HUES48 (cell line): ENCODE measurements around the gene TLR10.

ENCODE experiments used
- H3K27ac ChIP-seq: one replicate; pipeline ENCODE4 v1.7.0; 2013; ENCODE audit warnings: low read depth, low read length, inconsistent platforms
- H3K27me3 ChIP-seq: 2 replicates; pipeline ENCODE4 v1.6.1; 2013; ENCODE audit warnings: mild to moderate bottlenecking, low read length; ENCODE audit not compliant: control insufficient read depth, insufficient read depth
- H3K36me3 ChIP-seq: 2 replicates; pipeline ENCODE4 v1.6.1; 2013; ENCODE audit warnings: low read length; ENCODE audit not compliant: control insufficient read depth, insufficient read depth
- H3K4me1 ChIP-seq: 2 replicates; pipeline ENCODE4 v1.6.1; 2013; ENCODE audit warnings: mild to moderate bottlenecking, low read length; ENCODE audit not compliant: control insufficient read depth, insufficient read depth
- H3K4me3 ChIP-seq: 2 replicates; pipeline ENCODE4 v1.5.1; 2013; ENCODE audit warnings: mild to moderate bottlenecking, low read depth, low read length
- H3K9ac ChIP-seq: 2 replicates; pipeline ENCODE4 v1.6.1; 2013; ENCODE audit warnings: mild to moderate bottlenecking, low read depth, low read length, moderate library complexity
- H3K9me3 ChIP-seq: 2 replicates; pipeline ENCODE4 v1.6.1; 2013; ENCODE audit warnings: low read length; ENCODE audit not compliant: control insufficient read depth, insufficient read depth

Gene TLR10

DNA sequence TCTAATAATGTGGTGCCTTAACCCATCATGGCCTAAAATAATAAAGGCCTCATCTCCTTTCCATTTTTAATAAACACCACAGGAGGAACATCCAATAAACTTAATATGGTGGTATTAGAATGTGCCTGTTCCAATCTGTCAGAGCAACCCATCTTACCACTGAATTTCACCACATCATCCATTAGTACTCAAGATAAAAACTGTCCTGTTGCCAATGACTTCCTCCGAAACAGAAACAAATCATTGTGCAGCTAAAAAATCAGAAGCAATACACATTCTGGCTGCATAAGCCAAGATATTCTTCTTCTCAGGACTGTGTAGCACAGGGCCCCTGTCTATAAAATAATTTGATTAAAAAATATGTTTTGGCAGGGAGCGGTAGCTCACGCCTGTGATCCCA lies 18.5 kb downstream of the TLR10 start:
- Histone ChIP-seq H3K27ac (no peak overlapping the region), H3K4me3 (no peak overlapping the region), H3K4me1 (no peaks in the 10 kb centered on the region), H3K9me3 (no peaks in the 10 kb centered on the region), H3K9ac (no peak overlapping the region), H3K36me3 (no peaks in the 10 kb centered on the region), H3K27me3 (no peaks in the 10 kb centered on the region)

DNA sequence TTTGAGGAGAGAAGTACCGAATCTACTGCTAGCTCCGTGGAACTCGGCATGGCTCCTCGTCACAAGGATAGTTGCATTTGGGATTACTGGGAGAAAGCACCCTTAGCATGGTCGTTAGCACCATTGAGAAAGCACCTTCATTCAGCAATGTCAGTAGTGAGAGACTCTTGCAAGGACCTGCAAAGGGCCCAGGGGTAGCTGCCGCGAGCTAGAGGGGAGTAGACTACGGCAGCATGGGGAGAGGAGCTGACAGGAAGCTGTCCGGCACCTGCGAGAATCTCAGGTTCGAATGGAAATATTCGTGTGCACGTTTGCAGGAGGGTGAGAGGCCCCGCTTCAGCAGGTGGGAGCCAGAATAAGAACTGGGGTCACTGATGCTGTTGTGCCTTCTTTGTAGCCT lies 20.2 kb downstream of the TLR10 start:
- Histone ChIP-seq H3K9ac (no peak overlapping the region), H3K36me3 (no peaks in the 10 kb centered on the region), H3K27me3 (no peaks in the 10 kb centered on the region), H3K9me3 (no peaks in the 10 kb centered on the region), H3K27ac (no peak overlapping the region), H3K4me1 (no peaks in the 10 kb centered on the region), H3K4me3 (no peak overlapping the region)

DNA sequence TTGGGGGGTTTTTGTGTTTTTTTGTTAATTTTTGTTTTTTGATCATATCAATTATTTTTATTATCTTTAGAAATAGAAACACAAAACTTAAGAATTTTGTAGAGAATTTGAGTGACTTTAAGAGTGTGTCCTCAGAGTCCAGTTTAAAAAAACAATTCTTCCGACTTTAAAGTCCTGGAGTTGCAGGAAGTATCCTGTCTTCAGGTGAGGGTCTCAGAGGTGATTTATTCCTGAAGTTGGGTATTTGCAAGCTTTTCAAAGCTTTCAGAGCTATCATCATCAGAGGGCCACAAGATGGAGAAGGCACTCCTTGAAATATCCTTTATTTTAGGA lies 23.0 kb downstream of the TLR10 start:
- Histone ChIP-seq H3K9ac (no peak overlapping the region), H3K27me3 (no peaks in the 10 kb centered on the region), H3K4me1 (no peaks in the 10 kb centered on the region), H3K36me3 (no peaks in the 10 kb centered on the region), H3K9me3 (no peaks in the 10 kb centered on the region), H3K27ac (no peak overlapping the region), H3K4me3 (no peak overlapping the region)

DNA sequence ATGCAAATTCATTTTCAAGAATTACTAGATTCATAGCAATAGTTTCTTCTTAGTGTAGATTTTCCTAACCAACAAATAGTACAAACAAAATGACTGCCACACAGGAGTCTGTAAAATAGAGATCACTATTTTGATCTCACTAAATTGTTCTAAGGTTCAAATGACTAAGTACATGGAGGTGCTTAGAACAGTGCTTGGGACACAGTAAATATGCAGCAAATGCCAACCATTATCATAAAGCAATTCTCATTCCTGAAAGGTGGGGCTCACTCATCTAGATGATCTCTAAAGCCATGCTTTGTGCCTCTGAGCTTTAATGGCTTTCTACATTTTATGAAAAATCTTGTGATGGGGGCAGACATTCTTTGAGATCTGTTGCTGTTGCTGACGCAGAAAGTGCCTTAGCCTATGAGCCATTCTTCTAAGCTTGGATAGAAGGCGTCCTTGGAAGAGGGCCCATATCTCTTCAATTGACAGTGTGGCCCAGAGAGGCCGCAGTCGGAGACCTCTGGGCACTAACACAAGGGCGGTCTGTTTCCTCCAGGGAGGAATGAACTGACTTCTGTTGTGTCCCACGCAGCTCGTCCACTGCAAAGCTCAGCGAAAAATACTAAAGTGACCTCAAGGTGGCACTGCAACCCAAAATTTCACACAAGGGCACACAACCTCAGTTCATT lies 23.5 kb downstream of the TLR10 start:
- Histone ChIP-seq H3K36me3 (no peaks in the 10 kb centered on the region), H3K4me3 (no peak overlapping the region), H3K4me1 (no peaks in the 10 kb centered on the region), H3K27me3 (no peaks in the 10 kb centered on the region), H3K27ac (no peak overlapping the region), H3K9me3 (no peaks in the 10 kb centered on the region), H3K9ac (no peak overlapping the region)

DNA sequence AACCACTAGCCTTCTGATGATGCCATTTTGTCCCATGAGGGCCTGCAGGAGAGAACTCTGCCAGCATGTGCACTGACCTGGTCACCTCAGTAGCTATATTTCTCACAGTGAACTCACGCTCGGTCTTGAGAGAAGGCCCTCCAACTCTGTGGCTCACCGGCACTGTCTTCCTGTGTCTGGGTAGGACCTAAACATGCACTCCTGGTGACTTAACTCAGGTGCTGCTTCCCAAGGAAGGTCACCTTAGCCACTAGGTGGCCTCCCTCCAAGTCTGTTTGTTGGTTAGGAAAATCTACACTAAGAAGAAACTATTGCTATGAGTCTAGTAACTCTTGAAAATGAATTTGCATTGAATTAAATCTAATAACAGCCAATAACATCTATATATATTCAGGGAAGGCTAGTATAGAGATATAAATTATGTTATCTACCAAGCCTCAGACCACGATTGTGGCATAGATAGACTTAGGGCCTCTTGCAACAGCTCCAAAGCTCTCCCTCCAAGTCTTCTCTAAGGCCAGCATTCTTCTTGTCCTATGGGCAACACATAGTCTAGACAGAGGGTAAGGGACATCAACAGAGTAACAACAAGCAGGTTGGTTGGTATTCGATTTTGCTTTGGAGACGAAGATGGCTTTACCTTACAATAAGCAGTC lies 24.7 kb downstream of the TLR10 start:
- no peak overlapping the region for H3K9ac ChIP-seq
- H3K36me3 ChIP-seq, result no peaks in the 10 kb centered on the region
- peaks cover 3% of the 10 kb centered on the region; the same call in 1 of the 2 replicates for H3K4me1 ChIP-seq
- no peaks in the 10 kb centered on the region for H3K27me3 ChIP-seq
- H3K27ac ChIP-seq, result no peak overlapping the region
- H3K9me3 ChIP-seq, result no peaks in the 10 kb centered on the region
- no peak overlapping the region for H3K4me3 ChIP-seq

DNA sequence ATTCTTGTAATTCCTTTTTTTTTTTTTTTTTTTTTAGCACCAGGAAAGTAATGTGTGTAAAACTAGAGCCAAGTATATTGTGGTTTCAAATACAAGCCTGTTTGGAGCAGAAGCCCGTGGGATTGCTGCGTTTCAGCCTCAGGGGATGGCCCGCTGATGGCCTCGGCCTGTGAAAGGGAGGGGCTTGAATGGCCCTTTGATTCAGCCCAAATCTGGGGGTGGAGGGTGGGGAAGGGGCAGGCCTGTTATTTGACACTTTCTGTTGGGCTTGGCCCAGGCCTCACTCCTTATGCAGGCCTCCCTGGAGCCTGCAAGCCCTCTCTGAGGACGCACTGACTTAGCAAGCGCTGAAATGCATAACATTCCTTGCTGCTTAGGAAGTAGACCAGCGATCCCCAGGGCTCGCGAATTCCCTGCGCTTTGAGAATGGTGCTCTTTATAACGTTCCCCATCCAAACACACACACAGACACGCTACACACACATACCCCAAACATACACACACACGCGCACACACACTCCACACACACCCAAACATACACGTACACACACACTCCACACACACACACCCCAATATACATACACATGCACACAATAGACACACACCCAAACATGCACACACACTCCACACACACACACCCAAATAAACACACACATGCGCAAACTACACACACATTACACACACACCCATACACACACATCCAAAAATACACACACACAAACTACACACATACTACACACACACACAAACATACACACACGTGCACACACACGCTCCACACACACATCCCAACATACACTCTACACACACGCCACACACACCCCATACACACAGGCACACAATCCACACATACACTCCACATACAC lies 29.6 kb downstream of the TLR10 start:
- peaks cover 10% of the 10 kb centered on the region for H3K4me1 ChIP-seq
- H3K36me3 ChIP-seq, result no peaks in the 10 kb centered on the region
- H3K9me3 ChIP-seq, result no peaks in the 10 kb centered on the region
- H3K27me3 ChIP-seq, result no peaks in the 10 kb centered on the region
- peak overlapping the region; percentile 35; the same call in 1 of the 2 replicates for H3K4me3 ChIP-seq
- peak overlapping the region; percentile 40 for H3K27ac ChIP-seq
- no peak overlapping the region for H3K9ac ChIP-seq

DNA sequence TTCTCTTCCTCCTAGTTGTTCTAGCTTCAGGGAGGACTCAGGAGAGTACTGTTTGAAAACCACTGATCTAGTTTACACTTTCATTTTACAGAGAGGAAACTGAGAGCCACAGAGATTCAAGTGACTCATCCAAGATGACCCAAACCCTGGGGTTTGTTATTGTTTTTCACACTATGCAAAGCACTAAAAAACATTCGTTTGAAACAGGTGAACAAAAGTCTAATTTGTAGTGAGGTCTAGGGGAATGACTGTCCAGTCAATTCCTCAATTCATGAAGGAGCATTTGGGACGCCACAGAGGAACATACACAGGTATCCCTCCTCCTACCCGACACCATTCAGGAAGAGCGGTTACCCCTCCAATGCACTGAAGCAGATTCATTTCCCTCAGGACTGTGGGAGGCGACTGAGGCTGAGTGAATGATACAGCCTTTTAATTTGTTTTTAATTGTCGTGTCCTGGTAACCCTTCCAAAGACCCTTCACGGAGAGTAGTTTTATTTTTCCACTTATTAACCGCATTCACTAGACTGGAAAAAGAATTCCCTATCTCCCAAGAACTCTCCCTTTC lies 30.3 kb downstream of the TLR10 start:
- H3K27me3 ChIP-seq, result no peaks in the 10 kb centered on the region
- H3K27ac ChIP-seq, result peak overlapping the region; percentile 12
- H3K36me3 ChIP-seq, result no peaks in the 10 kb centered on the region
- no peaks in the 10 kb centered on the region; the same call in 1 of the 2 replicates for H3K9me3 ChIP-seq
- H3K4me1 ChIP-seq, result peaks cover 10% of the 10 kb centered on the region
- no peak overlapping the region for H3K4me3 ChIP-seq
- no peak overlapping the region for H3K9ac ChIP-seq

DNA sequence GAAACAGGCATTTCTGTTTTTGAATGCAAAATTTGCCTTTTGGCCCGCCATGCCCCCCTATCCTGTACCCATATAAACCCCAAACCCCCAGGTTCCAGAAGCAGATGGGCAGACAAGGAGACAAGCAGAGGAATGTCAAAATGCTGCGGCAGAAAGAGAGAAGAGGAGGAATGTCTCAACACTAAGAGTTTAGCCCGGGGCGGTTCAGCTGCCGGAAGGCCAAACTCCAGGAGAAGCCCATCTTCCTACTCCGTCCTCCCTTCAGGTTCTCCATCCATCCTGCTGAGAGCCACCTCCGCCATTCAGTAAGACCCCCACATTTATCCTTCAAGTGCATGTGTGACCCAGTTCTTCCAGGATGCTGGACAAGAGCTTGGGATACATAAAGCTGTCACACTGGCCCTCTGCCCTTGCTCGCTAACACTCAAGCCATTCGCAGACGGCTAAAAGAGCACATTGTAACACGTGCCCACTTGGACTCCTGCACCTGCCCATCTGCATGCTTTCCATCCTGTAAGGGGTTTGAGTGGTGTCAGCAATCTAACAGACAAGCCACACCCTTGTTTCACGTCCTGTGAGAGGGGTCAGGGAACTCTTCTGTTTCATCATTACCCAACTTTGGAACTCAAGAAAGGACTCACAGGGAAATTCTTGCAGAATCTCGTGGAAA lies 31.3 kb downstream of the TLR10 start:
- no peaks in the 10 kb centered on the region for H3K36me3 ChIP-seq
- no peaks in the 10 kb centered on the region for H3K27me3 ChIP-seq
- no peak overlapping the region for H3K4me3 ChIP-seq
- H3K4me1 ChIP-seq, result peaks cover 10% of the 10 kb centered on the region
- H3K27ac ChIP-seq, result no peak overlapping the region
- no peak overlapping the region for H3K9ac ChIP-seq
- no peaks in the 10 kb centered on the region; the same call in 1 of the 2 replicates for H3K9me3 ChIP-seq

DNA sequence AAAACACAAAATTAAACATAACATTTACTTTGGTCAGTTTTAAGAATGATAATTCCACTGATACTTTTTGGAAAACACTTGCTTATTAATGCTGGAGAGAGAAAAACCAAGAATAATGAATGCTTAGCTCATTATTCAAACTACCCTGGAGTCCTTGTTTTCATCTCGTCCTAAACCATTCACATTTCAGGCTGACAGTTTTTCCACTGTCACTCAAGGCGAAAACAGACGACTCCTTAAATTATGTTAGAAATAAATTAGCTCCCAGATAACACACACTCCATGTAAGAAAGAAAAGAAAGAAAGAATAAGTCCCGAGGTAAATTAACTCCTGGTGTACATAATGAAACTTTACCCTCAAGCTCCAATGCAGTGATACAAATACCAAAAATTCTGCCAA lies 33.5 kb downstream of the TLR10 start:
- Histone ChIP-seq H3K27ac (no peak overlapping the region), H3K9me3 (no peaks in the 10 kb centered on the region; the same call in 1 of the 2 replicates), H3K9ac (no peak overlapping the region), H3K27me3 (no peaks in the 10 kb centered on the region), H3K36me3 (no peaks in the 10 kb centered on the region), H3K4me1 (peaks cover 10% of the 10 kb centered on the region), H3K4me3 (no peak overlapping the region)

DNA sequence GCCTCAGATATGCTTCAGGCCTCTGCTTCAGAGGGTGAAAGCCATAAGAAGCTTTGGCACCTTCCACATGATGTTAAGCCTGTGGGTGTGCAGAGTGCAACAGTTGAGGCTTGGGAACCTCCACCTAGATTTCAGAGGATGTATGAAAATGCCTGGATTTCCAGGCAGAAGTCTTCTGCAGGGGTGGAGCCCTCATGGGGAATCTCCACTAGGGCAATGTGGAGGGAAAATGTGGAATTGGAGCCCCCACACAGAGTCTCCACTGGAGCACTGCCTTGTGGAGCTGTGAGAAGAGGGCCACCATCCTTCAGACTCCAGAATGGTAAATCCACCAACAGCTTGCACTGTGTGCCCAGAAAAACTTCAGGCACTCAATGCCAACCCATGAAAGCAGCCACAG lies 35.2 kb downstream of the TLR10 start:
- no peaks in the 10 kb centered on the region; the same call in 1 of the 2 replicates for H3K9me3 ChIP-seq
- no peak overlapping the region for H3K4me3 ChIP-seq
- no peaks in the 10 kb centered on the region for H3K36me3 ChIP-seq
- H3K27ac ChIP-seq, result no peak overlapping the region
- peaks cover 5% of the 10 kb centered on the region for H3K4me1 ChIP-seq
- H3K9ac ChIP-seq, result no peak overlapping the region
- H3K27me3 ChIP-seq, result no peaks in the 10 kb centered on the region
